HepG2 (cell line): ENCODE measurements around the gene ACO1. TPM values are rescaled to one million over a fixed set of nuclear protein-coding genes. Genes with fewer than 3 reads are reported as not detected.

ENCODE experiments used
- ADNP ChIP-seq: sonication (generic); formaldehyde crosslinking; IDR thresholded peaks from 2 replicates; pipeline ENCODE4 v1.4.0; 2020; ENCODE audit warnings: missing genetic modification reagents
- ATF4 ChIP-seq, 2 experiments: fragments of 450-650 bp in 1 of 2; sonication (generic) in 1 of 2; formaldehyde crosslinking; IDR thresholded peaks; 2 replicates each; pipeline versions ENCODE4 v1.5.0 to v1.8.0; 2020 to 2022; ENCODE audit warnings: mild to moderate bottlenecking in 1 of 2, missing genetic modification reagents in 1 of 2
- ATM ChIP-seq: fragments of 450-650 bp; IDR thresholded peaks from 2 replicates; pipeline ENCODE4 v1.7.1; 2017; ENCODE audit warnings: mild to moderate bottlenecking, borderline replicate concordance
- FOXK2 ChIP-seq: fragments of 450-650 bp; IDR thresholded peaks from 2 replicates; pipeline ENCODE4 v1.6.1; 2016
- GABPA ChIP-seq, 2 experiments: IDR thresholded peaks; 2 replicates each; pipeline ENCODE4 v1.6.1; 2011 to 2016; ENCODE audit warnings: low read depth in 2 of 2, low read length in 1 of 2, missing biosample characterization in 1 of 2, missing genetic modification characterization in 1 of 2
- GATAD2A ChIP-seq: IDR thresholded peaks from 2 replicates; pipeline ENCODE4 v1.6.1; 2016
- GFI1 ChIP-seq: sonication (generic); formaldehyde crosslinking; IDR thresholded peaks from 2 replicates; pipeline ENCODE4 v1.5.0; 2020; ENCODE audit warnings: missing genetic modification reagents, mild to moderate bottlenecking, borderline replicate concordance
- HMGXB4 ChIP-seq, 2 experiments: sonication (generic) in 1 of 2; formaldehyde crosslinking in 1 of 2; IDR thresholded peaks; 2 replicates each; pipeline versions ENCODE4 v1.4.0 to v1.6.1; 2018 to 2020; ENCODE audit warnings: missing genetic modification reagents in 2 of 2, borderline replicate concordance in 1 of 2, low read depth in 1 of 2, mild to moderate bottlenecking in 1 of 2, missing biosample characterization in 1 of 2
- HNF4A ChIP-seq: sonication (generic); formaldehyde crosslinking; IDR thresholded peaks from 2 replicates; pipeline ENCODE4 v1.4.0; 2020; ENCODE audit warnings: missing genetic modification reagents
- ISL2 ChIP-seq: sonication (generic); formaldehyde crosslinking; IDR thresholded peaks from 2 replicates; pipeline ENCODE4 v1.5.0; 2020; ENCODE audit warnings: missing genetic modification reagents
- KDM1A ChIP-seq: IDR thresholded peaks from 2 replicates; pipeline ENCODE4 v1.6.1; 2016; ENCODE audit warnings: missing compliant biosample characterization
- MTF1 ChIP-seq: sonication (generic); formaldehyde crosslinking; IDR thresholded peaks from 2 replicates; pipeline ENCODE4 v1.5.0; 2020; ENCODE audit warnings: missing genetic modification reagents
- RAD21 ChIP-seq: fragments of 450-650 bp; formaldehyde crosslinking; IDR thresholded peaks from 2 replicates; pipeline ENCODE4 v1.5.0; 2020; ENCODE audit warnings: mild to moderate bottlenecking
- SNRNP70 ChIP-seq: fragments of 200-400 bp; formaldehyde crosslinking; IDR thresholded peaks from 2 replicates; pipeline ENCODE4 v1.6.1; 2017; ENCODE audit warnings: mild to moderate bottlenecking, low read depth, low read length, moderate library complexity
- U2AF2 ChIP-seq: fragments of 200-400 bp; formaldehyde crosslinking; IDR thresholded peaks from 2 replicates; pipeline ENCODE4 v1.6.1; 2017; ENCODE audit warnings: low read depth, mild to moderate bottlenecking, low read length
- ZBTB39 ChIP-seq: sonication (generic); formaldehyde crosslinking; IDR thresholded peaks from 2 replicates; pipeline ENCODE4 v1.5.0; 2020; ENCODE audit warnings: missing genetic modification reagents
- ZBTB43 ChIP-seq: sonication (generic); formaldehyde crosslinking; conservative IDR thresholded peaks from 2 replicates; pipeline ENCODE4 v1.4.0; 2020; ENCODE audit warnings: missing genetic modification reagents
- ZC3H13 ChIP-seq: sonication (generic); formaldehyde crosslinking; IDR thresholded peaks from 2 replicates; pipeline ENCODE4 v1.8.1; 2023; ENCODE audit warnings: mild to moderate bottlenecking, missing genetic modification reagents, moderate library complexity
- ZMAT5 ChIP-seq: sonication (generic); formaldehyde crosslinking; IDR thresholded peaks from 2 replicates; pipeline ENCODE4 v1.5.0; 2020; ENCODE audit warnings: mild to moderate bottlenecking, low read depth, missing genetic modification reagents, borderline replicate concordance
- ZNF513 ChIP-seq: sonication (generic); formaldehyde crosslinking; conservative IDR thresholded peaks from 2 replicates; pipeline ENCODE4 v1.5.0; 2020; ENCODE audit warnings: missing genetic modification reagents
- ZNF563 ChIP-seq: sonication (generic); formaldehyde crosslinking; IDR thresholded peaks from 2 replicates; pipeline ENCODE4 v1.8.0; 2022; ENCODE audit warnings: mild to moderate bottlenecking, moderate library complexity, missing genetic modification reagents
- polyA plus RNA-seq, 8 experiments: library from polyadenylated mRNA; depleted of rRNA in 3 of 8; stranded (reverse) in 7 of 8; unstranded in 1 of 8; fragments of >200 nt; fragmentation: Illumina TruSeq in 4 of 8; extraction: Trizol in 4 of 8; gene quantifications; 2 replicates each; pipeline versions ENCODE4 v1.2.1 to v1.2.3, GENCODE V29; 2011 to 2016; ENCODE audit warnings: low read depth in 4 of 8, missing spikeins in 1 of 8, mixed read lengths in 1 of 8; ENCODE audit not compliant: insufficient read depth in 1 of 8
- total RNA-seq, 5 experiments: library from RNA; depleted of rRNA; stranded (reverse); fragments of >200 nt; fragmentation: Illumina TruSeq; extraction: Trizol; gene quantifications; 2 replicates each; pipeline ENCODE4 v1.2.3, GENCODE V29; 2016; ENCODE audit warnings: low read depth in 1 of 5

ACO1 gene
- total and polyA plus RNA-seq, 2 of the 13 experiments (the other 11 are each of a cell fraction or from before 2014, with no cell fraction given), result 20.1 to 48.2 TPM

GRCh38 chr9:32378496-32378895 is 5.9 kb upstream of the ACO1 start (continued):
- TF ChIP-seq ZNF513 (CRISPR knock-in tag) (no peak), GFI1 (no peak), ATM (no peak), ZNF563 (CRISPR knock-in tag) (no peak), KDM1A (no peak), ZBTB43 (CRISPR knock-in tag) (no peak), ZBTB39 (CRISPR knock-in tag) (no peak), ADNP (CRISPR knock-in tag) (no peak), RAD21 (peak; percentile 86), ZMAT5 (CRISPR knock-in tag) (no peak), HMGXB4 (CRISPR knock-in tag; IDR thresholded peaks at IDR 0.05; ENCODE audit: borderline replicate concordance in 1 of 2, low read depth in 1 of 2) (peak; percentile 16 to 69; a peak in 1 of 4 replicates), U2AF2 (no peak), ZC3H13 (CRISPR knock-in tag) (no peak), HNF4A (CRISPR knock-in tag) (no peak), SNRNP70 (no peak), GATAD2A (CRISPR knock-in tag) (peak; percentile 49), MTF1 (CRISPR knock-in tag) (no peak), FOXK2 (no peak), ISL2 (CRISPR knock-in tag) (no peak), ATF4 (CRISPR knock-in tag; IDR thresholded peaks at IDR 0.05) (no peak), GABPA (IDR thresholded peaks at IDR 0.05; ENCODE audit: low read depth, low read length) (no peak), GABPA (CRISPR knock-in tag; IDR thresholded peaks at IDR 0.05; ENCODE audit: low read depth) (no peak)
